ENCODE measurements around the gene ASS1.

DNA sequence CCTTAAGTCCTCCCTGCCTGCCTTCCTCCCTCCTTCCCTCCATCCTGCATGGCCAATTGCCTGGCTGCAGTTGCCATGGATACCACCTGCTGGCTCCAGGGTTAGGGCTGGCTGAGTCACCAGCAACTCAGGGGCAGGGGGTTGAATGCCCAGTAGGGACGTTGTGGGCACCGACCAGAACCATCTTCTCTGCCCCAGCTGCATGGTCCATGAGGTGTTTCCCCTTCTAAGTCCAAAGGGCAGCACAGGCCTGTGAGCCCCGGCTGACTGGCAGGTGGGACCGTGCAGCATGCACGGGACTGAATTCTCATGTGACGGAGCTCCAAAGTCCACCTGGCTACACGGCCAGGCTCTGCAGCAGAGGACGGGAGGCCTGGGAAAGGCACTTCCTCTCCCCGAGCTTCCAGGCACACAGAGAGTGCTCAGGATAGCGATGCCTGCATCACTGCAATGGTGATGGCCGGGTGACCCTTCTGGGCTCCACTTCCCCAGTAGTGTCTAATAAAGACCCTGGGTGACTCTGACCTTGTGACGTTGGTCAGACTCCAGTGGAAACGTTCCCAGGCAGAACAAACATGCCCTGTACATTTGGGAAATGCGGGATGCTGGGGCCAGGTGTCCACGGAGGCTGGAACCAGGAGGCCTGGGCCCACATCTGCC, 5.7 kb downstream of the ASS1 start:
- TF ChIP-seq POLR2A (IDR thresholded peaks at IDR 0.05; ENCODE audit: low read length) (no peak), GATA1 (IDR thresholded peaks at IDR 0.05; ENCODE audit: low read depth, low read length) (no peak)
